ENCODE results near the gene PIGQ.

- TF ChIP-seq, protein P1, sequence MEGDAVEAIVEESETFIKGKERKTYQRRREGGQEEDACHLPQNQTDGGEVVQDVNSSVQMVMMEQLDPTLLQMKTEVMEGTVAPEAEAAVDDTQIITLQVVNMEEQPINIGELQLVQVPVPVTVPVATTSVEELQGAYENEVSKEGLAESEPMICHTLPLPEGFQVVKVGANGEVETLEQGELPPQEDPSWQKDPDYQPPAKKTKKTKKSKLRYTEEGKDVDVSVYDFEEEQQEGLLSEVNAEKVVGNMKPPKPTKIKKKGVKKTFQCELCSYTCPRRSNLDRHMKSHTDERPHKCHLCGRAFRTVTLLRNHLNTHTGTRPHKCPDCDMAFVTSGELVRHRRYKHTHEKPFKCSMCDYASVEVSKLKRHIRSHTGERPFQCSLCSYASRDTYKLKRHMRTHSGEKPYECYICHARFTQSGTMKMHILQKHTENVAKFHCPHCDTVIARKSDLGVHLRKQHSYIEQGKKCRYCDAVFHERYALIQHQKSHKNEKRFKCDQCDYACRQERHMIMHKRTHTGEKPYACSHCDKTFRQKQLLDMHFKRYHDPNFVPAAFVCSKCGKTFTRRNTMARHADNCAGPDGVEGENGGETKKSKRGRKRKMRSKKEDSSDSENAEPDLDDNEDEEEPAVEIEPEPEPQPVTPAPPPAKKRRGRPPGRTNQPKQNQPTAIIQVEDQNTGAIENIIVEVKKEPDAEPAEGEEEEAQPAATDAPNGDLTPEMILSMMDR (conservative IDR thresholded peaks at IDR 0.05; ENCODE audit: low read depth in 2 of 2): no peak
- TF ChIP-seq EZH2 (IDR thresholded peaks at IDR 0.05; ENCODE audit: low read depth, unreplicated experiment) (no peak), POLR2AphosphoS5 (IDR thresholded peaks at IDR 0.05; ENCODE audit: low read depth) (no peak), CREB1 (CRISPR knock-in tag; IDR thresholded peaks at IDR 0.05; ENCODE audit: low read depth) (no peak)
- TF ChIP-seq, protein P2, sequence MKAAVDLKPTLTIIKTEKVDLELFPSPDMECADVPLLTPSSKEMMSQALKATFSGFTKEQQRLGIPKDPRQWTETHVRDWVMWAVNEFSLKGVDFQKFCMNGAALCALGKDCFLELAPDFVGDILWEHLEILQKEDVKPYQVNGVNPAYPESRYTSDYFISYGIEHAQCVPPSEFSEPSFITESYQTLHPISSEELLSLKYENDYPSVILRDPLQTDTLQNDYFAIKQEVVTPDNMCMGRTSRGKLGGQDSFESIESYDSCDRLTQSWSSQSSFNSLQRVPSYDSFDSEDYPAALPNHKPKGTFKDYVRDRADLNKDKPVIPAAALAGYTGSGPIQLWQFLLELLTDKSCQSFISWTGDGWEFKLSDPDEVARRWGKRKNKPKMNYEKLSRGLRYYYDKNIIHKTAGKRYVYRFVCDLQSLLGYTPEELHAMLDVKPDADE (IDR thresholded peaks at IDR 0.05): no peak
- TF ChIP-seq, protein P3, sequence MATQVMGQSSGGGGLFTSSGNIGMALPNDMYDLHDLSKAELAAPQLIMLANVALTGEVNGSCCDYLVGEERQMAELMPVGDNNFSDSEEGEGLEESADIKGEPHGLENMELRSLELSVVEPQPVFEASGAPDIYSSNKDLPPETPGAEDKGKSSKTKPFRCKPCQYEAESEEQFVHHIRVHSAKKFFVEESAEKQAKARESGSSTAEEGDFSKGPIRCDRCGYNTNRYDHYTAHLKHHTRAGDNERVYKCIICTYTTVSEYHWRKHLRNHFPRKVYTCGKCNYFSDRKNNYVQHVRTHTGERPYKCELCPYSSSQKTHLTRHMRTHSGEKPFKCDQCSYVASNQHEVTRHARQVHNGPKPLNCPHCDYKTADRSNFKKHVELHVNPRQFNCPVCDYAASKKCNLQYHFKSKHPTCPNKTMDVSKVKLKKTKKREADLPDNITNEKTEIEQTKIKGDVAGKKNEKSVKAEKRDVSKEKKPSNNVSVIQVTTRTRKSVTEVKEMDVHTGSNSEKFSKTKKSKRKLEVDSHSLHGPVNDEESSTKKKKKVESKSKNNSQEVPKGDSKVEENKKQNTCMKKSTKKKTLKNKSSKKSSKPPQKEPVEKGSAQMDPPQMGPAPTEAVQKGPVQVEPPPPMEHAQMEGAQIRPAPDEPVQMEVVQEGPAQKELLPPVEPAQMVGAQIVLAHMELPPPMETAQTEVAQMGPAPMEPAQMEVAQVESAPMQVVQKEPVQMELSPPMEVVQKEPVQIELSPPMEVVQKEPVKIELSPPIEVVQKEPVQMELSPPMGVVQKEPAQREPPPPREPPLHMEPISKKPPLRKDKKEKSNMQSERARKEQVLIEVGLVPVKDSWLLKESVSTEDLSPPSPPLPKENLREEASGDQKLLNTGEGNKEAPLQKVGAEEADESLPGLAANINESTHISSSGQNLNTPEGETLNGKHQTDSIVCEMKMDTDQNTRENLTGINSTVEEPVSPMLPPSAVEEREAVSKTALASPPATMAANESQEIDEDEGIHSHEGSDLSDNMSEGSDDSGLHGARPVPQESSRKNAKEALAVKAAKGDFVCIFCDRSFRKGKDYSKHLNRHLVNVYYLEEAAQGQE (IDR thresholded peaks at IDR 0.05; ENCODE audit: unreplicated experiment): no peak
Observed at GRCh38 chr16:606656-607307, 37.0 kb downstream of the PIGQ start.

All from GM23338 (cell line).